Prostate gland (tissue), 2 donors: ENCODE measurements around the gene CES1.

Experiments used
- POLR2A ChIP-seq: fragments of 450-650 bp; IDR thresholded peaks from one replicate; pipeline ENCODE4 v1.6.1; 2016; ENCODE audit warnings: antibody characterized with exemption, mild to moderate bottlenecking
- POLR2AphosphoS5 ChIP-seq: sonication (generic); formaldehyde crosslinking; IDR thresholded peaks from one replicate; pipeline ENCODE4 v1.6.1; 2017; ENCODE audit warnings: antibody characterized with exemption
- TF ChIP-seq, protein P1 (sequence below), 4 experiments: fragments of 200-600 bp in 2 of 4; fragments of 450-650 bp in 2 of 4; sonication (generic) in 2 of 4; IDR thresholded peaks; 1 replicate in 3 of 4; 2 replicates in 1 of 4; pipeline ENCODE4 v1.5.1; 2016 to 2019; ENCODE audit warnings: antibody characterized with exemption in 4 of 4, mild to moderate bottlenecking in 2 of 4, moderate library complexity in 2 of 4

GRCh38 chr16:55839115-55839514, 6.2 kb upstream of the CES1 start:
- TF ChIP-seq POLR2A, result no peak
- TF ChIP-seq POLR2AphosphoS5, result no peak
- TF ChIP-seq, protein P1, sequence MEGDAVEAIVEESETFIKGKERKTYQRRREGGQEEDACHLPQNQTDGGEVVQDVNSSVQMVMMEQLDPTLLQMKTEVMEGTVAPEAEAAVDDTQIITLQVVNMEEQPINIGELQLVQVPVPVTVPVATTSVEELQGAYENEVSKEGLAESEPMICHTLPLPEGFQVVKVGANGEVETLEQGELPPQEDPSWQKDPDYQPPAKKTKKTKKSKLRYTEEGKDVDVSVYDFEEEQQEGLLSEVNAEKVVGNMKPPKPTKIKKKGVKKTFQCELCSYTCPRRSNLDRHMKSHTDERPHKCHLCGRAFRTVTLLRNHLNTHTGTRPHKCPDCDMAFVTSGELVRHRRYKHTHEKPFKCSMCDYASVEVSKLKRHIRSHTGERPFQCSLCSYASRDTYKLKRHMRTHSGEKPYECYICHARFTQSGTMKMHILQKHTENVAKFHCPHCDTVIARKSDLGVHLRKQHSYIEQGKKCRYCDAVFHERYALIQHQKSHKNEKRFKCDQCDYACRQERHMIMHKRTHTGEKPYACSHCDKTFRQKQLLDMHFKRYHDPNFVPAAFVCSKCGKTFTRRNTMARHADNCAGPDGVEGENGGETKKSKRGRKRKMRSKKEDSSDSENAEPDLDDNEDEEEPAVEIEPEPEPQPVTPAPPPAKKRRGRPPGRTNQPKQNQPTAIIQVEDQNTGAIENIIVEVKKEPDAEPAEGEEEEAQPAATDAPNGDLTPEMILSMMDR (IDR thresholded peaks at IDR 0.05), result no peak
